Lung microvascular endothelial cell (primary cell): ENCODE measurements around the gene USH2A. TPM values are rescaled to one million over a fixed set of nuclear protein-coding genes. Genes with fewer than 3 reads are reported as not detected.

Source experiments
- DNase-seq, 2 donors: peaks; one replicate each; pipeline versions ENCODE4 v3.0.0 to v3.0.0-alpha.2; 2010; ENCODE audit warnings: low read depth in 2 of 2
- total RNA-seq: library from RNA; depleted of rRNA; stranded (reverse); fragments of >200 nt; gene quantifications from 2 replicates; pipeline ENCODE4 v1.2.1, GENCODE V29; 2014

The USH2A gene
- total RNA-seq, 1 donor from 2014 or later: not detected

DNA sequence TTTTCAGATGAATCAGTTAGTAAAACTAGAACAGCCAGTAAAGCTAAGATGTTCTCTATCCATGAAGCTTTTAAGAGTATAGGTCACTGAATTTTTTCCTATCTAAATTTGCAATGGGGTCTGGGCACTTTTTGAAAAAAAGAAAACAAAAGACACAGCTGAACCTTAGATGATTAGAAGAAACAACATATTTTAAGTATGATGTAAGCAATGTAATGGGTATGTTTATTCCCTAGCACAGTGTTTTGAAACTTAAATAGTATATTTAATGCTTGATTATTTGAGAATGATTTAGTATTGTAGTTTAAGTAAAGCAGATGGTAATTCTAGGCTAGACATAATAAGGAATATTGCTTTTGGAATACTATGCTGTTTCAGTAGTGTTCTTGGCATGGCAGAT is 819.9 kb downstream of the USH2A start:
- no peak for DNase-seq

DNA sequence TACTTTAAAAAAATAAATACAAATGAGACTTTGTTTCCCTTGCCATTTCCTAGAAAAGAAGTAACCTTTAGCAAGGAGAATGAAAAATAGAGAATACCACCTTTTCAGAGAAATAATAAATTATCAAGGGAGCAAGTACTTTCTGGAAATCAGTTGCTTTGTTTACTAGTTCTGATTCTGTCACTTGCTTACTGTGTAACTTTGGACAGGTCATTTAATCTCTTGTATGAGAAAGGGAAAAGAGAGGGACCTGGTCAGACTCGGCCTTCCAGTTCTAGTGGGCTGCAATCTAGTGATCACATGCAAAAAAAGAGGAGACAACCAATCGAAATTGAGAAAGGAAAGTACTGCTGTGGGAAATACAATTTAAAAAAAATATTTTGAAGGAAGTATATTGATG is 822.0 kb downstream of the USH2A start:
- DNase-seq: no peak

DNA sequence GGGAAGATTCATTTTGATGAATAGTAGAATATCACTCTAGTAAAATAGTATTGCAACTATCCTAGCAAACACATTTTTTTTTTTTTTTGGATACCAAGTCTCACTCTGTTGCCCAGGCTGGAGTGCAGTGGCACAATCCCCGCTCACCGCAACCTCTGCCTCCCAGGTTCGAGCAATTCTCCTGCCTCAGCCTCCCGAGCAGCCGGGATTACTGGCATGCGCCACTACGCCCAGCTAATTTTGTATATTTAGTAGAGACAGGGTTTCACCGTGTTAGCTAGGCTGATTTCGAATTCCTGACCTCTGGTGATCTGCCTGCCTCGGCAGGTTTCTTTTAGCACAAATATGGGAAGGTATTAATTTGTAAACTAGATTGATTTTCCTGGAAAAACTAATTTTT is 822.4 kb downstream of the USH2A start:
- no peak for DNase-seq

- no peak for DNase-seq
Observed at GRCh38 chr1:215600258-215600792, 822.9 kb downstream of the USH2A start.

DNA sequence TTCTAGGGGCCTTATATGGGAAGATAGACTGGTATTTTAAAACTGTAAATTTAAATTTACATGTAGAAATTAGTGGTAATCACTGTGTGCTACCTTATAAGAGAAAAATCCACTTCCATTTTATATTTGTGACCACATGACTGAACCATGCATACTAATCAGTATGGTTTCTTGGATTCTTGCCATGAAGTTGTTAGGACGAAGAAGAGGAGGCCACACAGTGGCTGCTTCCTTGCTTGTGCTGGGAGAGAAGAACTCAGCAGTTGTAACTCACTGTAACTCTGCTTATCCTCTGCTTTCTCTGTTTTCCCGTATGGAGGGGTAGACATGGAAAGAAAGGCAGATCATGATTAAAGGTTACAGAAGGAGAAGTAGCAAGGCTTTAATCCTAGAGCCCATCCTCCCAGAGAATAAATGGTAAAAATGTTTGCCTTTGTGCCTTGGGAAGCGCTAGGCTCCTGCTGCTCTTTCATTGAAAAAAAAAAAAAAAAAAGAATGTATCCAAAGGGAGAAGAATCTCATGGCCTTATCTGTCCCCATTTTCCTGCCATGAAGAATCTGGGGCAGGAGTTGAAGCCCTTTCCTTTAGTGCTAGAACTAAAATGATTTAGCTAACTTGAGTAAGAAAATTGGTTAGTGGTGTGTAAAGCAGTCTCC is 823.7 kb downstream of the USH2A start:
- DNase-seq: peak in 1 of 2 donors; percentile 50

- DNase-seq: no peak
Observed at GRCh38 chr1:215597961-215598360, 825.3 kb downstream of the USH2A start.

- DNase-seq: no peak
Observed at GRCh38 chr1:215595231-215595630, 828.0 kb downstream of the USH2A start.

GRCh38 chr1:215594640-215595039 is 828.6 kb downstream of the USH2A start:
- no peak for DNase-seq

- DNase-seq: no peak
Observed at GRCh38 chr1:215590779-215591491, 832.3 kb downstream of the USH2A start.

DNA sequence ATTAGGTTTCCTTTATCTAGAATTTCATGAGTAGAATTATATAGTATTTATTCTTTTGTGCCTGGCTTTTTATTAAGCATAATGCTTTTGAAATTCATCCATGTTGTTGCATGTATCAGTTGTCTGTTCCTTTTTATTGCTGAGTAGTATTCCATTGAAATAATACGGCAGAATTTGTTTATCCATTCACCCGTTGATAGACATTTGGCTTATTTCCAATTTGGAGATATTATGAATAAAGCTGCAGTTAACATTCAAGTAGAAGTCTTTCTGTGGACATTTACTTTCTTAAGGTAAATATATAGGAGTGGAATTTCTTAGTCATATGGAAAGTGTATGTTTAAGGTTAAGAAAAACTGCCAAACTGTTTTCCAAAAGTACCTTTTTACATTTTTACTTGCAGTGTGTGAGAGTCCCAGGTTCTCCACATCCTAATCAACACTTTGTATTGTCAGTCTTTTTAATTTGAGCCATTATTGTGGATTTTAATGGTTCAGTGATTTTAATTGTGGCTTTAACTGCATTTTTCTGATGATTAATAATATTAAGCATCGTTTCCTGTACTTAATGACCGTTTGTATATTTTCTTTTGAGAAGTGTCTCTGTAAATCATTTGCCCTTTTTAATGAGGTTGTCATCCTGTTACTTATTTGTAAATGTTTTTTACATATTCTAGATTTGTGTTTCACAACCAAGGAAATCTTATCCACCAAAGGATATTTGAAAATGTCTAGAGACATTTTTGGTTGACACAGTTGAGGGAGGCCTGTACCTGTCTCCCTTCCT is 833.4 kb downstream of the USH2A start:
- peak in 1 of 2 donors; percentile 12 for DNase-seq

- DNase-seq: no peak
Observed at GRCh38 chr1:215584389-215584788, 838.9 kb downstream of the USH2A start.

DNA sequence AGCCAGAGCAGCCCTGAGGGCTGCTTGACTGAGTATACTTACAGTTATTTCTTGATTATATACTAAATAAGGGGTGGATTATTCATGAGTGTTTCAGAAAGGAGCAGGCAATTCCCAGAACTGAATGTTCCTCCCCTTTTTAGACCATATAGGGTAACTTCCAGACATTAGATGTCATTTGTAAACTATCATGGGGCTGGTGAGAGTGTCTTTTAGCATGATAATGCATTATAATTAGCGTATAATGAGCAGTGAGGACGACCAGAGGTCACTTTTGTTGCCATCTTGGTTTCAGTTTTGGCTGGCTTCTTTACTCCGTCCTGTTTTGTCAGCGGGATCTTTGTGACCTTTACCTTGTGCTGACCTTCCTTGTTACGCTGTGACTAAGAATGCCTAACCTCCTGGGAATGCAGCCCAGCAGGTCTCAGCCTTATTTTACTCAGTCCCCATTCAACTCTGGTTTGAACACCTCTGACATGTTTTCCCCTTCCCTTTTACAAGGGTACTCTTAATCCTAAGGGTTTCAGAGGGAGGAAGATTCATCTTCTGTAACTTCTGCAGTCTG is 840.0 kb downstream of the USH2A start:
- peak in 1 of 2 donors; percentile 65 for DNase-seq

GRCh38 chr1:215581896-215582295 is 841.4 kb downstream of the USH2A start:
- DNase-seq: no peak
